PC-3 (cell line): Measurements from ENCODE around the gene FRAT2. TPM values are rescaled to one million over a fixed set of nuclear protein-coding genes. Genes with fewer than 3 reads are reported as not detected.
A peak's percentile ranks its signal among the peaks of the same experiment; 100 is the strongest.

Experiments used
- ATAC-seq: fragments of 200-7000 bp; cut with Tn5 transposase; 2 replicates; pipeline ENCODE4 v1.9.1; 2020; ENCODE audit warnings: mild to moderate bottlenecking, moderate library complexity
- BruUV-seq: library from RNA; stranded (reverse); fragments of 400-500 nt; replicated peaks from 2 replicates; lab custom pipeline; 2021; lab: Mats Ljungman, UMichigan
- CTCF ChIA-PET: fragments of 300-600 bp; sonication (Branson Sonifier 250); formaldehyde crosslinking; loops from one replicate; lab custom pipeline; 2022; ENCODE audit warnings: antibody characterized with exemption; lab: Charles Lee
- POLR2A ChIA-PET: fragments of 300-600 bp; sonication (Branson Sonifier 250); formaldehyde crosslinking; loops from one replicate; lab custom pipeline; 2022; ENCODE audit warnings: antibody characterized with exemption; ENCODE audit not compliant: unreplicated experiment; lab: Charles Lee
- DNase-seq: peaks from one replicate; pipeline ENCODE4 v3.0.0-alpha.2; 2015
- H2AFZ ChIP-seq: fragments of 300-600 bp; sonication (generic); 2 replicates; pipeline ENCODE4 v1.6.0; 2016; ENCODE audit warnings: antibody characterized with exemption, low read length
- H3F3A ChIP-seq: fragments of 300-600 bp; sonication (generic); one replicate; pipeline ENCODE4 v1.6.0; 2017; ENCODE audit warnings: antibody characterized with exemption, low read length, control low read depth, mild to moderate bottlenecking; ENCODE audit not compliant: unreplicated experiment
- H3K27ac ChIP-seq: fragments of 300-600 bp; sonication (generic); 2 replicates; pipeline ENCODE4 v1.5.1; 2016; ENCODE audit warnings: mild to moderate bottlenecking, low read length
- H3K27me3 ChIP-seq: fragments of 300-600 bp; sonication (generic); 2 replicates; pipeline ENCODE4 v1.6.1; 2016; ENCODE audit warnings: low read length, mixed read lengths
- H3K36me3 ChIP-seq: fragments of 300-600 bp; sonication (generic); 2 replicates; pipeline ENCODE4 v1.6.1; 2016; ENCODE audit warnings: low read depth, mixed run types, low read length, mixed read lengths
- H3K4me1 ChIP-seq: fragments of 300-600 bp; sonication (generic); 2 replicates; pipeline ENCODE4 v1.5.1; 2016; ENCODE audit warnings: low read length; ENCODE audit not compliant: insufficient read depth
- H3K4me2 ChIP-seq: fragments of 300-600 bp; sonication (generic); 2 replicates; pipeline ENCODE4 v1.6.0; 2016; ENCODE audit warnings: low read length
- H3K4me3 ChIP-seq: fragments of 300-600 bp; sonication (generic); 2 replicates; pipeline ENCODE4 v1.5.1; 2016; ENCODE audit warnings: mild to moderate bottlenecking, low read length, mixed read lengths
- H3K79me2 ChIP-seq: fragments of 300-600 bp; sonication (generic); 2 replicates; pipeline ENCODE4 v1.6.1; 2017; ENCODE audit warnings: low read length, mixed read lengths
- H3K9ac ChIP-seq: fragments of 300-600 bp; sonication (generic); 2 replicates; pipeline ENCODE4 v1.6.0; 2016; ENCODE audit warnings: mild to moderate bottlenecking, low read length
- H3K9me2 ChIP-seq: fragments of 300-600 bp; sonication (generic); replicated peaks from 2 replicates; pipeline ENCODE4 v1.6.1; 2016; ENCODE audit warnings: mixed run types, low read length, mixed read lengths
- H3K9me3 ChIP-seq: fragments of 300-600 bp; sonication (generic); 2 replicates; pipeline ENCODE4 v1.6.1; 2016; ENCODE audit warnings: low read length, mixed read lengths
- H4K20me1 ChIP-seq: fragments of 300-600 bp; sonication (generic); 2 replicates; pipeline ENCODE4 v1.6.1; 2016; ENCODE audit warnings: low read length, mixed read lengths
- CTCF ChIP-seq: fragments of 300-600 bp; sonication (generic); conservative IDR thresholded peaks from 2 replicates; pipeline ENCODE4 v1.5.1; 2017; ENCODE audit warnings: antibody characterized with exemption, low read depth, mild to moderate bottlenecking, low read length
- EZH2 ChIP-seq: fragments of 300-600 bp; sonication (generic); IDR thresholded peaks from one replicate; pipeline ENCODE4 v1.6.1; 2017; ENCODE audit warnings: antibody characterized with exemption, mild to moderate bottlenecking, low read length; ENCODE audit not compliant: unreplicated experiment
- EZH2phosphoT487 ChIP-seq: fragments of 300-600 bp; sonication (generic); IDR thresholded peaks from 2 replicates; pipeline ENCODE4 v1.6.1; 2018; ENCODE audit warnings: mild to moderate bottlenecking, antibody characterized with exemption, low read length, borderline replicate concordance
- intact Hi-C: fragments of 100-400 bp; cut with micrococcal nuclease; formaldehyde crosslinking; loops from 2 replicates; pipeline ENCODE4 v1.9.0; 2023
- total RNA-seq: library from RNA; depleted of rRNA; stranded (reverse); fragments of >200 nt; gene quantifications from 2 replicates; pipeline ENCODE4 v1.2.3, GENCODE V29; 2014

Gene FRAT2
- total RNA-seq, 1 experiment from 2014 or later: 19.2 TPM

- CTCF ChIA-PET: no interaction called here
- no TSS peak for BruUV-seq
Observed at GRCh38 chr10:97323501-97323900, 11.0 kb downstream of the FRAT2 start.

GRCh38 chr10:97321804-97322190, 12.7 kb downstream of the FRAT2 start:
- no peak overlapping the region for H3K4me3 ChIP-seq
- ChIA-PET POLR2A (no interaction called here), CTCF (no interaction called here)
- peaks cover 9% of the 10 kb centered on the region for H3K4me1 ChIP-seq
- no TSS peak for BruUV-seq
- no peaks in the 10 kb centered on the region for H3F3A ChIP-seq
- no peaks in the 10 kb centered on the region for H3K79me2 ChIP-seq
- H3K9ac ChIP-seq: no peak overlapping the region
- DNase-seq (no peak), ATAC-seq (no peak)
- H3K27ac ChIP-seq: no peak overlapping the region
- no peaks in the 10 kb centered on the region for H4K20me1 ChIP-seq
- intact Hi-C loops: no loop called here
- no peaks in the 10 kb centered on the region for H3K36me3 ChIP-seq
- no peaks in the 10 kb centered on the region for H3K9me2 ChIP-seq
- no peaks in the 10 kb centered on the region for H3K27me3 ChIP-seq
- H3K4me2 ChIP-seq: no peak overlapping the region
- no peaks in the 10 kb centered on the region for H3K9me3 ChIP-seq
- H2AFZ ChIP-seq: no peak overlapping the region
- TF ChIP-seq CTCF (no peak), EZH2 (no peak), EZH2phosphoT487 (no peak)

More at GRCh38 chr10:97323501-97323900, 11.0 kb downstream of the FRAT2 start:
- intact Hi-C loops: no loop called here
- ATAC-seq (no peak), DNase-seq (no peak)
- POLR2A ChIA-PET: no interaction called here
- TF ChIP-seq EZH2phosphoT487 (no peak), EZH2 (no peak), CTCF (no peak)
- H3K36me3 ChIP-seq: no peaks in the 10 kb centered on the region
- no peak overlapping the region for H3K4me3 ChIP-seq
- H3K9me2 ChIP-seq: no peaks in the 10 kb centered on the region
- no peaks in the 10 kb centered on the region for H3K9me3 ChIP-seq
- no peaks in the 10 kb centered on the region for H3K27me3 ChIP-seq
- H4K20me1 ChIP-seq: no peaks in the 10 kb centered on the region
- H3K27ac ChIP-seq: no peak overlapping the region
- peaks cover 19% of the 10 kb centered on the region for H3K4me1 ChIP-seq
- H3F3A ChIP-seq: no peaks in the 10 kb centered on the region
- no peak overlapping the region for H3K9ac ChIP-seq
- H2AFZ ChIP-seq: no peak overlapping the region
- no peaks in the 10 kb centered on the region for H3K79me2 ChIP-seq
- no peak overlapping the region for H3K4me2 ChIP-seq

- Histone ChIP-seq H3K79me2 (no peaks in the 10 kb centered on the region), H3K36me3 (no peaks in the 10 kb centered on the region), H3K4me3 (no peak overlapping the region), H4K20me1 (no peaks in the 10 kb centered on the region), H3K4me1 (peaks cover 9% of the 10 kb centered on the region), H3K4me2 (peak overlapping the region; percentile 90), H3K9me2 (no peaks in the 10 kb centered on the region), H3K27ac (no peak overlapping the region), H3F3A (no peaks in the 10 kb centered on the region), H3K27me3 (no peaks in the 10 kb centered on the region), H3K9me3 (no peaks in the 10 kb centered on the region), H2AFZ (no peak overlapping the region), H3K9ac (no peak overlapping the region)
- TF ChIP-seq EZH2phosphoT487: no peak
- TF ChIP-seq EZH2: no peak
- no peak for TF ChIP-seq CTCF
- ATAC-seq: no peak
- POLR2A ChIA-PET: no interaction called here
- CTCF ChIA-PET: no interaction called here
- intact Hi-C loops: no loop called here
- no peak for DNase-seq
- no TSS peak for BruUV-seq
Observed at GRCh38 chr10:97321032-97321803, 13.3 kb downstream of the FRAT2 start.
